ENCODE measurements around the gene CNTNAP5.

The CNTNAP5 gene

DNA sequence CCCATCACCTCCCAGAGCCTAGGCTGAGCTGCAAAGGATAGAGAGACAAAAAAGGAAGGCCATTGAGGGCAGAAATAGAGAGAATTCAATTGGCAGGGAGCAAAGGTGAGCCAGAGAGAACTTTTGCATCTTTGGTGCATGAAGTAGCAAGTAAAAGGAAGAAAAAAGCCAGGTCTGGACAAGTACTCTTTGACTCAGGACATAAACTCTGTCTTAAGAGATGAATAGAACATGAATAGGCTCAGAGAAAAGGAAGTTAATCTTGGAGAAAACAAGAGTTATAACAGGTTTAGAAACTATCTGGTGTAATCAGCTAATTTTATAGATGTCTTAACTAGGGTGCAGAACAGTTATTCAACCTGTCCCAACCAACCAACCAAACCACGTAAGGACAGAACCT, 95.2 kb downstream of the CNTNAP5 start:
- TF ChIP-seq ZNF565 (CRISPR knock-in tag; conservative IDR thresholded peaks at IDR 0.05; ENCODE audit: low read depth) (no peak), BACH2 (CRISPR knock-in tag; IDR thresholded peaks at IDR 0.05; ENCODE audit: borderline replicate concordance) (no peak)
- TF ChIP-seq, protein P1, sequence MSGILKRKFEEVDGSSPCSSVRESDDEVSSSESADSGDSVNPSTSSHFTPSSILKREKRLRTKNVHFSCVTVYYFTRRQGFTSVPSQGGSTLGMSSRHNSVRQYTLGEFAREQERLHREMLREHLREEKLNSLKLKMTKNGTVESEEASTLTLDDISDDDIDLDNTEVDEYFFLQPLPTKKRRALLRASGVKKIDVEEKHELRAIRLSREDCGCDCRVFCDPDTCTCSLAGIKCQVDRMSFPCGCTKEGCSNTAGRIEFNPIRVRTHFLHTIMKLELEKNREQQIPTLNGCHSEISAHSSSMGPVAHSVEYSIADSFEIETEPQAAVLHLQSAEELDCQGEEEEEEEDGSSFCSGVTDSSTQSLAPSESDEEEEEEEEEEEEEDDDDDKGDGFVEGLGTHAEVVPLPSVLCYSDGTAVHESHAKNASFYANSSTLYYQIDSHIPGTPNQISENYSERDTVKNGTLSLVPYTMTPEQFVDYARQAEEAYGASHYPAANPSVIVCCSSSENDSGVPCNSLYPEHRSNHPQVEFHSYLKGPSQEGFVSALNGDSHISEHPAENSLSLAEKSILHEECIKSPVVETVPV (CRISPR knock-in tag; IDR thresholded peaks at IDR 0.05), result no peak
- TF ChIP-seq, protein P2, sequence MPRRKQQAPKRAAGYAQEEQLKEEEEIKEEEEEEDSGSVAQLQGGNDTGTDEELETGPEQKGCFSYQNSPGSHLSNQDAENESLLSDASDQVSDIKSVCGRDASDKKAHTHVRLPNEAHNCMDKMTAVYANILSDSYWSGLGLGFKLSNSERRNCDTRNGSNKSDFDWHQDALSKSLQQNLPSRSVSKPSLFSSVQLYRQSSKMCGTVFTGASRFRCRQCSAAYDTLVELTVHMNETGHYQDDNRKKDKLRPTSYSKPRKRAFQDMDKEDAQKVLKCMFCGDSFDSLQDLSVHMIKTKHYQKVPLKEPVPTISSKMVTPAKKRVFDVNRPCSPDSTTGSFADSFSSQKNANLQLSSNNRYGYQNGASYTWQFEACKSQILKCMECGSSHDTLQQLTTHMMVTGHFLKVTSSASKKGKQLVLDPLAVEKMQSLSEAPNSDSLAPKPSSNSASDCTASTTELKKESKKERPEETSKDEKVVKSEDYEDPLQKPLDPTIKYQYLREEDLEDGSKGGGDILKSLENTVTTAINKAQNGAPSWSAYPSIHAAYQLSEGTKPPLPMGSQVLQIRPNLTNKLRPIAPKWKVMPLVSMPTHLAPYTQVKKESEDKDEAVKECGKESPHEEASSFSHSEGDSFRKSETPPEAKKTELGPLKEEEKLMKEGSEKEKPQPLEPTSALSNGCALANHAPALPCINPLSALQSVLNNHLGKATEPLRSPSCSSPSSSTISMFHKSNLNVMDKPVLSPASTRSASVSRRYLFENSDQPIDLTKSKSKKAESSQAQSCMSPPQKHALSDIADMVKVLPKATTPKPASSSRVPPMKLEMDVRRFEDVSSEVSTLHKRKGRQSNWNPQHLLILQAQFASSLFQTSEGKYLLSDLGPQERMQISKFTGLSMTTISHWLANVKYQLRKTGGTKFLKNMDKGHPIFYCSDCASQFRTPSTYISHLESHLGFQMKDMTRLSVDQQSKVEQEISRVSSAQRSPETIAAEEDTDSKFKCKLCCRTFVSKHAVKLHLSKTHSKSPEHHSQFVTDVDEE (CRISPR knock-in tag; IDR thresholded peaks at IDR 0.05), result no peak
- no peak for ATAC-seq

DNA sequence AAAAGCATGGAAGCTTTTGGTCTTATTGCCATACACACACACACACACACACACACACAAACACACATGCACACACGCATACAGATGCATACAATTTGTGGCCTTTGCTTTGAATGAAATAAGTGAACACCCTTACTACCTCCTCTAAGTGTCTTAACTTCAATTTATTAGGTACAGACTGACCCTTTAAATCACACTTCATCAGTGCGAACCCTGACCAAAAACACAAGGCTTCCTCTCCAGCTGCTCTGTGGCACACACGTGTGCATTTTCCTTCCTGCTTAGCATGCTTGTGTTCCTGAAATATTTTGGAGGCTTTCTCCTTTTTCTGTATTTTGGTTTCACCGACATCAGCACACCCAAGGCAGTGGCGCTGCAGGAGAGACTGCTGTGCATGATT, 96.0 kb downstream of the CNTNAP5 start:
- no peak for ATAC-seq
- TF ChIP-seq TOX (CRISPR knock-in tag; IDR thresholded peaks at IDR 0.05; ENCODE audit: borderline replicate concordance), result no peak
- no peak for TF ChIP-seq CSDC2 (CRISPR knock-in tag; IDR thresholded peaks at IDR 0.05)

DNA sequence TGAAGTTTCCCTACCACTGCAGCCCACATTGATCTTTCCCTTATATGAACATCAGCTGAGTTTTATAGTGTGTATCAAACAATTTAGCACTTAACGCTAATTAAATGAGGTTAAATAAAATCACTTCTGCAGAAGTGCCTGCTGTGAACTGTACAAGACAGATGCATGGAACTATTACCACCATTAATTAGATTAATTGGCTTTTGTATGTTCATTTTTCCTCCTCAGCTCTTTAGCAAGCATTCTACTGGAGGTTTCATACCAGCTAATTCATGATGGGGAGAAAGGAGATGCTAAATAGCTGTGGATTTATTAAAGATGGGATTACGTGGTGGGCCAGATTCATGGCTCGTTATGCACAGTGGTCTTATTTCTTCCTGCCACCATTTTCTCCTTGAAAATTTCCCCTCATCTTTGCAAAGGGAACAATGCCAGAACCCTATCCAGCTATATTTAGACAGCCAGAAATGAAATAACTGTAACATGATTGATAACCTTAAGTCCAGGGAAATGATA, 96.7 kb downstream of the CNTNAP5 start:
- TF ChIP-seq SNAI2 (CRISPR knock-in tag; IDR thresholded peaks at IDR 0.05) (no peak), ZFP30 (CRISPR knock-in tag; IDR thresholded peaks at IDR 0.05) (no peak), TOX (CRISPR knock-in tag; IDR thresholded peaks at IDR 0.05; ENCODE audit: borderline replicate concordance) (no peak), GLIS3 (CRISPR knock-in tag; IDR thresholded peaks at IDR 0.05) (no peak)
- TF ChIP-seq, protein P3, sequence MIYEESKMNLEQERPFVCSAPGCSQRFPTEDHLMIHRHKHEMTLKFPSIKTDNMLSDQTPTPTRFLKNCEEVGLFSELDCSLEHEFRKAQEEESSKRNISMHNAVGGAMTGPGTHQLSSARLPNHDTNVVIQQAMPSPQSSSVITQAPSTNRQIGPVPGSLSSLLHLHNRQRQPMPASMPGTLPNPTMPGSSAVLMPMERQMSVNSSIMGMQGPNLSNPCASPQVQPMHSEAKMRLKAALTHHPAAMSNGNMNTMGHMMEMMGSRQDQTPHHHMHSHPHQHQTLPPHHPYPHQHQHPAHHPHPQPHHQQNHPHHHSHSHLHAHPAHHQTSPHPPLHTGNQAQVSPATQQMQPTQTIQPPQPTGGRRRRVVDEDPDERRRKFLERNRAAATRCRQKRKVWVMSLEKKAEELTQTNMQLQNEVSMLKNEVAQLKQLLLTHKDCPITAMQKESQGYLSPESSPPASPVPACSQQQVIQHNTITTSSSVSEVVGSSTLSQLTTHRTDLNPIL (CRISPR knock-in tag; IDR thresholded peaks at IDR 0.05; ENCODE audit: low read depth), result no peak
- no peak for ATAC-seq

DNA sequence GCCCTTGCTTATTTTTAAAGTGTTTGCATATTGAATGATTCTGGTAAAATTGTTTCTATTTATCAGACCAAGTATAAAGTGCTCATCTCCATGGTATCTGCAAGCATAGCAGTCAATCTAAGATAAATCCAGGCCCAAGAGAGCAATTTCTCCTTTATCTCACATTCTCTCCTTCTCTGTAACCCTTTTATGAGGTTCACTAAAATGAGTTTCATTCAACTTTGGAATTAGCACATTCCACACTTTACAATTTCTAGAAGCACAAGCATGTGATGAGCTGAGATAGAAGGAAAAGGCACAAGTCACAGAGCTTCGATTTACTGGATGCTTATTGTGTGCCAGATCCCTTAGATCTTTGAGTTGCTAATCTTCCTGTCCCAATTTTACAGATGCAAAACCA, 97.3 kb downstream of the CNTNAP5 start:
- ATAC-seq, result no peak
- TF ChIP-seq, protein P4, sequence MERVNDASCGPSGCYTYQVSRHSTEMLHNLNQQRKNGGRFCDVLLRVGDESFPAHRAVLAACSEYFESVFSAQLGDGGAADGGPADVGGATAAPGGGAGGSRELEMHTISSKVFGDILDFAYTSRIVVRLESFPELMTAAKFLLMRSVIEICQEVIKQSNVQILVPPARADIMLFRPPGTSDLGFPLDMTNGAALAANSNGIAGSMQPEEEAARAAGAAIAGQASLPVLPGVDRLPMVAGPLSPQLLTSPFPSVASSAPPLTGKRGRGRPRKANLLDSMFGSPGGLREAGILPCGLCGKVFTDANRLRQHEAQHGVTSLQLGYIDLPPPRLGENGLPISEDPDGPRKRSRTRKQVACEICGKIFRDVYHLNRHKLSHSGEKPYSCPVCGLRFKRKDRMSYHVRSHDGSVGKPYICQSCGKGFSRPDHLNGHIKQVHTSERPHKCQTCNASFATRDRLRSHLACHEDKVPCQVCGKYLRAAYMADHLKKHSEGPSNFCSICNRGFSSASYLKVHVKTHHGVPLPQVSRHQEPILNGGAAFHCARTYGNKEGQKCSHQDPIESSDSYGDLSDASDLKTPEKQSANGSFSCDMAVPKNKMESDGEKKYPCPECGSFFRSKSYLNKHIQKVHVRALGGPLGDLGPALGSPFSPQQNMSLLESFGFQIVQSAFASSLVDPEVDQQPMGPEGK (CRISPR knock-in tag; IDR thresholded peaks at IDR 0.05; ENCODE audit: borderline replicate concordance), result no peak
- TF ChIP-seq ZNF565 (CRISPR knock-in tag; conservative IDR thresholded peaks at IDR 0.05; ENCODE audit: low read depth), result no peak
- no peak for TF ChIP-seq ZNF70 (CRISPR knock-in tag; IDR thresholded peaks at IDR 0.05)
- TF ChIP-seq PPARA (CRISPR knock-in tag; IDR thresholded peaks at IDR 0.05; ENCODE audit: borderline replicate concordance), result no peak
- no peak for TF ChIP-seq CSDC2 (CRISPR knock-in tag; IDR thresholded peaks at IDR 0.05)
- no peak for TF ChIP-seq ARNTL (CRISPR knock-in tag; IDR thresholded peaks at IDR 0.05; ENCODE audit: borderline replicate concordance, low read depth)
- TF ChIP-seq, protein P5, sequence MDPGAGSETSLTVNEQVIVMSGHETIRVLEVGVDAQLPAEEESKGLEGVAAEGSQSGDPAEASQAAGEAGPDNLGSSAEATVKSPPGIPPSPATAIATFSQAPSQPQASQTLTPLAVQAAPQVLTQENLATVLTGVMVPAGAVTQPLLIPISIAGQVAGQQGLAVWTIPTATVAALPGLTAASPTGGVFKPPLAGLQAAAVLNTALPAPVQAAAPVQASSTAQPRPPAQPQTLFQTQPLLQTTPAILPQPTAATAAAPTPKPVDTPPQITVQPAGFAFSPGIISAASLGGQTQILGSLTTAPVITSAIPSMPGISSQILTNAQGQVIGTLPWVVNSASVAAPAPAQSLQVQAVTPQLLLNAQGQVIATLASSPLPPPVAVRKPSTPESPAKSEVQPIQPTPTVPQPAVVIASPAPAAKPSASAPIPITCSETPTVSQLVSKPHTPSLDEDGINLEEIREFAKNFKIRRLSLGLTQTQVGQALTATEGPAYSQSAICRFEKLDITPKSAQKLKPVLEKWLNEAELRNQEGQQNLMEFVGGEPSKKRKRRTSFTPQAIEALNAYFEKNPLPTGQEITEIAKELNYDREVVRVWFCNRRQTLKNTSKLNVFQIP (CRISPR knock-in tag; IDR thresholded peaks at IDR 0.05; ENCODE audit: borderline replicate concordance, low read depth), result no peak
- TF ChIP-seq SNAI2 (CRISPR knock-in tag; IDR thresholded peaks at IDR 0.05), result no peak
- TF ChIP-seq, protein P1 (CRISPR knock-in tag; IDR thresholded peaks at IDR 0.05), result no peak

All from SK-N-SH treated with all-trans-retinoic acid at 6 μM for 48 hours (cell line).